GM19025 (cell line): ENCODE results near the gene MAP1LC3B2.

ENCODE experiments used
- ATAC-seq: cut with Tn5 transposase; IDR thresholded peaks from one replicate; pipeline ENCODE4 v1.9.1; 2021; ENCODE audit warnings: mild to moderate bottlenecking, low read depth, moderate library complexity; ENCODE audit not compliant: unreplicated experiment

MAP1LC3B2 gene

DNA sequence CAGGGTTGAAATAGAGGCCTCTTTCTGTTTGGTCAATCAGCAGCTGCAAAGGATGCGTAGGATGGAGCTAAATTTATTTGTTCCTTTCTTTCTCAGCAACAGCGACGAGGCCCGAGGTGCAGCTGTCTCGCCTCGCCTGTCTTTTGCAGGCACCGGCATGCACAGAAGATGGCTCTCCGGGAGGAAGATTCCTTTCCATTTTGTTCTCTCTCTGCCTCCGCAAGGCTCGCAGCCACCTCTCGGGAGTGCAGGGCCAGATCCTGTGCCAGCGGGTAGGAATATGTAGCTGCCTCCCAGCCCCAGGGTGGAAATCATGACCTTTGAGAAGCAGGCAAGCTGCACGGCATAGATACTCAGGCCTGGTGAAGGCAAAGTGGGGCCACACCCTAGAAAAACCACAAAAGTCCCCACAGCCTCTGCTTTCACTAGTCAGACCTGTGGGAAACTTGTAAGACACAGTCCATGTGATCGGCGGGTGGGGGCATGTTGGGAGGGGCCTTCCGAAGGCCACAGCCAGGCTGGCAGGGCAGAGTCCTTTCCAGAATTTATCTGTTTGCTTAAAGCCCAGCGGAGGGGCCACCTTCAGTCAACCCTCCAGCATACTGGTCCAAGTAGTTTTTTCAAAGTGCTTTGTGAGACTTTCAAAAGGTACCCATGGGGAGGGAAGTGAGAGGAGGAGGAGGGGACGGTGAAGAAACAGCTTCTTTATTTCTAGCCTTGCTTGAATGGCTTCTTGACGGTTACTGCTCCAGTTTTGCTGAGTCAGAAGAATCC is at the start of gene MAP1LC3B2:
Gene MAP1LC3B2, plus strand, starts transcription at position 220 of the 774 bp plus-strand sequence. CDS start 16,562 bp downstream, outside the sequence.
- ATAC-seq: peak; percentile 76

DNA sequence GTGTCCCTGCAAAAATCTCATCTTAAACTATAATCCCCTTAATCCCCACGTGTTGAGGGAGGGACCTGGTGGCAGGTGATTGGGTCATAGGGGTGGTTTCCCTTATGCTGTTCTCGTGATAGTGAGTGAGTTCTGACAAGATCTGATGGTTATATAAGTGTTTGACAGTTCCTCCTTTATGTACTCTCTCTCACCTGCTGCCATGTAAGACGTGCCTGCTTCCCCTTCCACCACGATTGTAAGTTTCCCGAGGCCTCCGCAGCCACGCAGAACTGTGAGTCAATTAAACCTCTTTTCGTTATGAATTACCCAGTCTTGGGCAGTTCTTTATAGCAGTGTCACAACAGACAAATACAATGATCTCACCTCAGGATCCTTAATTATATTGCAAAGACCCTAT is 45.2 kb upstream of the MAP1LC3B2 start:
- no peak for ATAC-seq

- ATAC-seq: no peak
These were observed 43.5 kb upstream of the MAP1LC3B2 start for GRCh38 chr12:116515684-116516083.

DNA sequence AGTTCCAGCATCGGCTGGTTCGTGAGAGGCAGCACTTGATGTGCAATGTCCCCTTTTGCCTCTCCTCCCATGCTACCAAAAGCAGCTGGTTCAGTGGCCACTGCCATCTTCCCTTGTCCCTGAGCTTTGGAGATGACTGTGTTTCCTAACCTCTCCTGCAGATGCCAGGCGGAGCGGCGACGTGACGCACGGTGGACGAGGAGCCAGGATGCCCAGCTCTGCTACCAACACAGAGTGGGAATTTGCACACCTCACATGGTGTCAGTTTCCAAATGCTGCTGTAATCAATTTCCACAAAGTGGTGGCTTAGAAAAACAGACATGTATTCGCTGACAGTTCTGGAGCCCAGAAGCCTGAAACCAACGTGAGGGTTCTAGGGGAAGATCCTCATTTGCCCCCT is 42.5 kb upstream of the MAP1LC3B2 start:
- ATAC-seq: no peak

DNA sequence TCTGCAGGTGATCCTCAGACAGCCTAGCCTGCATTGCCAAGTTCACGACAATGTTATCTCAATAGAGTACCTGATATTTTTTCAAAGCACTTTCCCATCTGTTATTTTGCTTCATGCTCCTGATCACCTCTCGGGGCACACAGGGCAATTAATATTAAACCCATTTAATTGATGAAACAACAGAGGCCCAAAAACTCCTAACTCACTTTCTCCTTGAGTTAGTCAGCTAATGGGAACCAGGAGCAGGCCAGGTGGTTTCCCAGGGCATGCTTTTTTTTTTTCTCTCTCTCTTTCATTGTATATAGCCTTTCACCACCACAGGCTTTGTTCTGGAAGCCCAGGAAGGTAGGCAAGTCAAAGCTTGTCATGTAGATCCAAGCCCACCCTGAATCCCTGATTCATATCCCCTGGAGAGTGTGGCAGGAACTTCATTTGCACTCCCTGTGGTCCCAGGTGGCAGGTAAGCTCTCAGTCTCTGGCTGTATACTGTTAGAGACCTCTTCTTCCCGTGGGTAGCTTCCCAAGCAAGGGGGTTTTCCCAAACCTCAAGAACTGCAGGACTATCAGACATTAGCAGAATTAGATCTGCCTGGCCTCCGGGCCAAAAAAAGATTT is 41.6 kb upstream of the MAP1LC3B2 start:
- ATAC-seq: no peak

DNA sequence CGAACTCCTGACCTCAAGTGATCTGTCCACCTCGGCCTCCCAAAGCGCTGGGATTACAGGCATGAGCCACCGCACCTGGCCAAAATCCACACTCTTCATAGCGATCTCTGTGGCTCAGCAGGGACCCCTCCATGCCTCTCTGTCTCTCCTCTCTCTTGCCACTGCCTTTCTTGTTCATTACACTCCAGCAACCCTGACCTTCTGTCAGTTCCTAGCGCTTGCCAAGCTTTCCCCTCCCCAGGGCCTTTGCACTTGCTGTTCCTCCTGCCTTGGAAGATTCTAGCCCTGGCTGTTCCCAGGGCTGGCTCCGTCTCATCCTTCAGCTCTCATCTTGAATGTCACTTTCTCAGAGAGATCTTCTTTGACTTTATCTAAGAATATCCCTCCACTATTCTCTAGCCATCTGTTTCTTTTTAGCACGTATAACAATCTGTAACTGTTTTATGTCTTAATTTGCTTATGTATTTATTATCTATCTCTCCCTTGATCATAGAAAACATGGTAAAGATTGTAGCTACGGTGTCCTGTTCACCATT is 38.9 kb upstream of the MAP1LC3B2 start:
- no peak for ATAC-seq

- no peak for ATAC-seq
These were observed 38.2 kb upstream of the MAP1LC3B2 start for GRCh38 chr12:116520801-116521471.

- no peak for ATAC-seq
These were observed 34.9 kb upstream of the MAP1LC3B2 start for GRCh38 chr12:116524311-116524710.

- no peak for ATAC-seq
These were observed 34.2 kb upstream of the MAP1LC3B2 start for GRCh38 chr12:116524964-116525379.

DNA sequence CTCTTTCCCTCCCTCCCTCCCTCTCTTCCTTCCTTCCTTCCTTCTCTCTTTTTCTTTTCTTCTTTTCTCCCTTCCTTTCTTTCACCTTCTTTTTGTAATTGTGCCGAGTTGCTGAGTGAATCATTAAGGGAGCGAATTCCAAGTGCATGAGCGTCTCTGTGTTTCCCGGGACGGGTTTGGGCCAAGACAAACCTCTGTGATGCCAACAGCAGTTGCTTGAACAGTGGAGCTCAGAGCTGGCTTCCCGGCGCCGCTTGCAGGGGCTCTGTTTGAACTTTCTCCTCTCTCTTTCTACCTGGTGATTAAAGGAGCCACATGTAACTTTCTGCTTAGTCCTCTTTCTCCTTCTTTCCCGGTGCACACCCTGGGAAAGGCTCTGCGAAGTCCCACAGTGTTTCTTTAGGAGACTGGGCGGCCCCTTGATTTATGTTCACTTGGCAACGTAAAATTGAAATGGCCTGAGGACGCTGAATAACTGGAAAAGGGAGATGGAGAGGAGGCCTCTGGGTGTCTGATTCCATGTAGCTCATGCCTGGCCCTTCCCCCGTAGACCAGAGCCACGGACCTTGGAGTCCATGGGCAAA is 33.7 kb upstream of the MAP1LC3B2 start:
- ATAC-seq: no peak

DNA sequence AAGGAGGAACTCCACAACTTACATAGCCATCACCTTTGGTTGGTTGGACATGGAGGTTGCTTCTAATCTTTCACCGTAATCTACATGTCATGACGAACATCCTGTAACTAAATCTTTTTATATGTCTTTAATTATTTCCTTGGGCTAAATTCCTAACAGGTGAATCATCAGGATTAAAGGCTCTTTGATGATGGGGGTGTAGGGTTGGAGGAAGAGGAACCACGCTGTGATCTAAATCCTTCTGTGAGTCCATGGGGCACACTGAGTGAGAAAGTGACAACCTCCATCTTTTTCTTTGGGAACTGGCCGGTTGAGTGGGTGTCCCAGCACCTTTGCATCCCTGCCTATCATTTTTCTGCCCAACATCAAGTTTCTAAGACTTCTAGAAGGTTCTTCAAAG is 31.1 kb upstream of the MAP1LC3B2 start:
- no peak for ATAC-seq

DNA sequence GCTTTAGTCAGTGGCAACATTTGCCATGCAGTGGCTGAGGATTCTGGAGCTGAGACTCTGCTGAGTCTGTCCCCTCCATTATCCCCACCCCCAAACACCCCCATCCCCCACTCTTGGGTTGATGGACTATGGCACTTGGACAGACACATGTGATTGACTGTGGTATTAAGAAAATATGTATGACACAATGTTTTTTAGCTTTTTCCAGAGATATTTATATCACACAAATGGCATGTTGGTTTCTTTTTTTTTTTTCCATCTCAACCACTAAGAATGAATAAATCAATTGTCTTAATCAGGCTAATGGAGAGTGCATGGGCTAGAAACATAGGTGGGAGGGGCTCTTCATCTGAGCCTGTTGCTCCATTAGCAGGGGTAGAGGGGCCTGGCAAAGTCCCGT is 30.7 kb upstream of the MAP1LC3B2 start:
- ATAC-seq: no peak

DNA sequence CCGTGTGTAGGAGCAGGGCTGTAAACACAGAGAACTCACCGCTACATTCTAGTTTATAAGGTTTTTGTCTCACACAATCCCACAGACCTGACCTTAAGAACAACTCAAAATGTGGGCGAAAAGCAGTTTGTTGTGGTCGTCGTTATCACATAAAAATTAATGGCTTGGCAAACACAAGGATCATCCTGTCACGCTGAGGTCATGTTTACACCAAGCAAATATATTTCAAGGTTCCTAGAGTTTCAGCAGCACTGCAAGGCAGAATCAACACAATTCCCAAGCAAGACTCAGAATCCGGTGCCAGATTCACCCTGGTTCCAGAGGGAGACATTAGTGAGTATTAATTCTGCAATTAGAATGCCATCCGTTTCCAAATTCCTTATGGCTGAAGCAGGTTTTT is 30.1 kb upstream of the MAP1LC3B2 start:
- no peak for ATAC-seq

GRCh38 chr12:116529686-116530085 is 29.5 kb upstream of the MAP1LC3B2 start:
- ATAC-seq: no peak

- no peak for ATAC-seq
These were observed 26.8 kb upstream of the MAP1LC3B2 start for GRCh38 chr12:116532428-116532827.

GRCh38 chr12:116532986-116533342 is 26.2 kb upstream of the MAP1LC3B2 start:
- peak; percentile 4 for ATAC-seq

DNA sequence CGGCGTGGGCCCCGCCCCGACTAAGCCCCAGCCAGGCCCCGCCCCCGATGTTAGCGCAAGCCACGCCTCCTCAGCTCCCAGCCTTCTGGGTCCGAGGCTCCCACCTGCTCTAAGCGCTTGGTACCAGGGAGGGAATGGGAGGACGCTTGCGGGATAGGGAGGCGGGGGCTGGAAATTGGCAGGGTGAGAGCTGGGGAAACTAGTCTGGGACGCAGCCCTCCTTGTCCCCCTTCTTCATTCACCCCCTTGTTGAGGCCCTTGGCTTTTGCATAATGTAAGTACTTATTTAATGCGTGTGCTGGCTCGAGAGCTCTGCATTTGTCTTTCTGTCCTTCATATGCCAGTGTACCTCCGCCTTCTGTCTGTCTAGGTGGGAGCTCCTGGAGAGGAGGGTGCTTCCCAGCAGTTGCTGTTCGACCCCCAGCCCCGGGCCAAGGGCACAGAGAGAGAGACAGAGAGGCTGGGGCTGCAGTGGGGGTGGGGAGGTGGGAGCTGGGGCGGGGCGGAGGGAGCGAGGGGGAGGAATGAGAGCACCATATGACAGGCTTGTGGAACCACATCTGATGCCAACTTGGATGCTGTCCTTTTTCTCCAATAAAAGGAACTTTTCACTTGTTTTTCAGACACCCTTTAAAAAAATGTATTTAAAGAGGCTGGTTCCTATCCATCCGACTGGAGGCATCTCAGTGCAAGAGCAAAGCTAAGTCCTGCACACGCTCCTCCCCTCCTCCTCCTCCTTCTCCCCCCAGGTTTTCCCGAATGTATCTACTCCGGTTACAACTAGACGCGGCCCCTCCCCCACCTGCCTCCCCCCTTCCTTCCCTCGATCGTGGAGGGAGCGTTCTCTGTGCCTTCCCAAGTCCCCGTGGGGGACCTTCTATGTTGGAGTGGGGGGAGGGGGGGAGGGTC is 25.6 kb upstream of the MAP1LC3B2 start:
- peak; percentile 59 for ATAC-seq

GRCh38 chr12:116534311-116535121 is 24.7 kb upstream of the MAP1LC3B2 start:
- no peak for ATAC-seq

- no peak for ATAC-seq
These were observed 23.9 kb upstream of the MAP1LC3B2 start for GRCh38 chr12:116535241-116535640.
